Suprapubic skin (tissue), 4 donors: Measurements from ENCODE around the gene PRKN.

Source experiments
- CTCF ChIP-seq, 2 donors: fragments of 200-600 bp in 1 of 2; fragments of 450-650 bp in 1 of 2; sonication (generic) in 1 of 2; IDR thresholded peaks; one replicate each; pipeline ENCODE4 v1.5.1; 2016 to 2019; ENCODE audit warnings: antibody characterized with exemption in 2 of 2, mild to moderate bottlenecking in 1 of 2, moderate library complexity in 1 of 2
- EP300 ChIP-seq: sonication (generic); formaldehyde crosslinking; IDR thresholded peaks from one replicate; pipeline ENCODE4 v1.6.1; 2017; ENCODE audit warnings: antibody characterized with exemption
- POLR2A ChIP-seq, 2 donors: fragments of 450-650 bp; IDR thresholded peaks; one replicate each; pipeline ENCODE4 v1.6.1; 2017; ENCODE audit warnings: antibody characterized with exemption in 2 of 2, mild to moderate bottlenecking in 2 of 2, moderate library complexity in 2 of 2
- POLR2AphosphoS5 ChIP-seq, 3 donors: sonication (generic); formaldehyde crosslinking; IDR thresholded peaks; one replicate each; pipeline ENCODE4 v1.6.1; 2017; ENCODE audit warnings: antibody characterized with exemption in 3 of 3

DNA sequence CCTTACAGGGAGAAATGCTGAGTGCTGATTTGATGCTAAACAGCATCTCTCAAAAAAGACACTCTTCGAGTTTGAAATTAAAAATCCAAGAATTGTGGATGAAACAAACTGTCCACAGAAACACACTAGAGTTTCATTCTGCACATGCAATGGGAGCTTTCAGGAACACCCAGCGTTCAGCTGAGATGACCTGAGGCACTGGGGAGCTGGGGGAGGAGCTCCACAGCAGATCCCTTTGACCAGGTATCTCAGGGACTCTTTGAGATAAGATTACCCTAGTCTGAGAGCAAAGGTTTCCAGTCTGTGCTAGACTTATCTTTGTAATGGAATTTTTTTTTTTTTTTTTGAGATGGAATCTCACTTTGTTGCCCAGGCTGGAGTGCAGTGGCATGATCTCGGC, 1382.9 kb downstream of the PRKN start:
- TF ChIP-seq CTCF (IDR thresholded peaks at IDR 0.05) (no peak), POLR2AphosphoS5 (IDR thresholded peaks at IDR 0.05) (no peak), EP300 (no peak), POLR2A (IDR thresholded peaks at IDR 0.05) (no peak)
